ENCODE data around the gene ADGRL3.
"Not testable (repeated sequence)": the region's sequence is repeated elsewhere in the genome, so short reads cannot be mapped to it uniquely, and the experiment has no call there.

Gene ADGRL3

DNA sequence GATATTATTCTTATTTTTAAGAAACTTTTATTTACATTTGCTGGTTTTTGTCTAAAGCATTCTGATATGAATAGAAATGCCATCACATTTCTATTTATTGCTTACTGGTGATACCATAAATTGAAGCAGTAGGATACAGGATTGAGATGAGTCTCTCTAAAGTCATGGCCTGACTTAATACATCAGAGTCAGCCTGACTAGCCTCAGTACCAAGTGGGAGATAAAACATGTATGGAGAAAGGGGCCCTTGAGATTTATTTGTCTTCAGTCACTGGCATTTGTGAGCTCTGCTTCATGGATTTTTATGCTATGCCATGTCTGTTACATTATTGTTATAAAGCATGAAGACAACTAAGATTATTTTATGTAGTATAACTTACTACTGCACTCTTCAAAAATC is 465.5 kb downstream of the ADGRL3 start:
- DNase-seq: no peak

- no peak for DNase-seq
These were observed 466.1 kb downstream of the ADGRL3 start for GRCh38 chr4:61666244-61666643.

DNA sequence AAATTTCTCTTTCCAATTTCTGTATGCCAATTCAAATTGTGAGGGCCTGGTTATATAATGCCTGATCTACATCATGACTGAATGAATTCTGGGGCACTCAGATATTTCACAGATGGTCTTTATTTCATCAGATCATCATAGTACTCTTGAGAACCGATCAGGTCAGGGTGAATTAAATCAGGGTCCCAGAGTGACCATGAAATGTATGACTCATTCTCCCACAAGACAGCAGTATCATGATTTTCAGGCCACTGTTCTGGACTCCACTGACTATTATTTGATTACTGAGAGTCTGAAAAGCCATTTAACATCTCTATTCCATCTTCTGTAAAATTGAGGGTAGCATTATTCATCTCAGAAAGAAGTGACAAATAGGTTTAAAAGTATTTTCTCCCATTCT is 471.5 kb downstream of the ADGRL3 start:
- DNase-seq: no peak

- no peak for DNase-seq
These were observed 475.3 kb downstream of the ADGRL3 start for GRCh38 chr4:61675464-61675863.

DNA sequence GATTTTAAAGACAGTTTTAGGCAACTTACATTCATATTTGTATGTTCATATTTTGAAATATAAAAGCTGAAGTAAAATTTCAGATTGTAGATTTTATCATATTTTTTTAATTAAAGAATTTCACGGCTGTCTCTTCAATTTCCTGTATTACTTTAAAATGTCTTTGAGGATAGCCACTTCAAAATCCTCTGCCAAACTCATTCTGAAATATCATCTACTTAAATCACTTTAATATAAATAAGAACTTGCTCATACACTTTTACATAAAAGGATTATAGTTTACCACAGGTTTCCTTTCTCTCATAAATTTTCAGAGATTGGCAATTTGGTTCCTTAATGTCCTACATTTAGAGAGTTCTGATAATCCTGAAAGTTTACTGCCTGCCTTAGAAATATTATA is 478.2 kb downstream of the ADGRL3 start:
- DNase-seq: no peak

DNA sequence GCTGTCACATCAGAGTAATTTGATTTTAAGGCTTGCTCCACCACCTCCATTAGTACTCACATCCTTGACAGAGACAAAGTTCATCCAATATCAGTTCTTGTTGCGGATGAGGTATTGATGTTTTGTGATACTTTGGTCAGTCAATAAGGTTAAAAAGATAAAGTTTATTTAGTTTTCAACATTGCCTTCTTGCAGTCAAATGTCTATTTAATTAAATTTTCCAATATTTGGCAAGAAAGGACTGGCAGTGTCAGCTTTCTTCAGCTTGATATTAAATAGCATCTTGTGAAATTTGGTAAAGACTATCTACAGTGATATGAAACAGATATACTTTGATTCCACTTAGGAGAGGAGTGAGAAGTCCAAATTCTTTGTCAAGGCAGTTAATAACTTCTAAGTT is 493.4 kb downstream of the ADGRL3 start:
- no peak for DNase-seq

GRCh38 chr4:61714387-61714911 is 514.3 kb downstream of the ADGRL3 start:
- no peak for DNase-seq

- DNase-seq: no peak
These were observed 516.3 kb downstream of the ADGRL3 start for GRCh38 chr4:61716426-61716825.

GRCh38 chr4:61723492-61723891 is 523.4 kb downstream of the ADGRL3 start:
- no peak for DNase-seq

DNA sequence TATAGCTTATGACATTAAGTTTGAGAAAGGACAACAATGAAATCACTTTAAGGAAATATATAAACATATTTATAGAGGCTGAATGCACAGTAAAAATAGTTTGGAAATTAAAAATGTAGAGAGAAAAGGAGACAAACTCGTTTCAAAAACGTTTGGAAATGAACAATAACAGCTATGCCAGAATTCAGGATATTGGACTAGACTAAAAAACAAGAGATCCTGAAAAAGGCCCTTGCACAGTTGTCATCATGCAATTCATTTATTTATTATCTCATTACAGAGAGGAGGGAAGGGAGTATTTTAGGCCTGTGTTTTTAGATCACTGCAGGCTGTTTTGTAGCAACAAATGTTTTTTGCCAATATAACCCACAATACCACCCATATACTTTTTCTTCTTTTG is 527.2 kb downstream of the ADGRL3 start:
- no peak for DNase-seq

GRCh38 chr4:61734409-61734808 is 534.3 kb downstream of the ADGRL3 start:
- no peak for DNase-seq

DNA sequence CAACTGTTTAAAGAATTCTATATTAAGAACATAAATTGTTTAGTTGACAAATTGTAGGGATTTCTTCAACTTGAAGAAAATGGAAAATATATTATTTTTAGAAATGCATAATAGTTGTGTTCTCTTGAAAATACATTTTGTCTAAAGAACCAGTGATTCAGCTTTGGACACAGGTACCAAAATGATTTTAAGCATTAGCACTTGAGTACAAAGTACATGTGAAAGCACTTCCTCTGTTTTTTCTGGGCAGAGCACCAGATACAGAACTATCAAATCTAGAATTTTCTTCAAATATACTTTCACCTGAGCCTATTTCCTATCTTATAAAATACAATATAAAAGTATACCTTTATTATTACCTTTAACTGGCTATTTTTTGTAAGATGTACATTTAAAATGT is 539.8 kb downstream of the ADGRL3 start:
- DNase-seq: no peak

DNA sequence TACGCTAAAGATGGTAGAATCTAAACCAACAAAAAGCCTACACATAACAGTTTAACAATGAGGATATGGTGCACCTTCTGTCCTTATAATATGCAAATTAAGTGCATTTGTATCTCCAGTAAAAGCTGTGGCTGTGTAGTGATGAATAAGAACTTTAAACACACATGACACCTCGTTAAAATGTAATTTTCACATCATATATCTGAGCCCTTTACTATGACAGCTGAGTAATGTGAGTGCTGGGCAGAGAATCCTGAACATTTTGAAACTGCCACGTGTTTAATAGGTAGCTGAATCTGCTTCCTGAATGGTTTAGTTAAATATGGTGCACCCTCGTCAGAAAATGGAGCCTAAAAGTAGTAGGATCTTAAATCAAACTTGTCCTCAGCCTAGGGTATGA is 540.8 kb downstream of the ADGRL3 start:
- DNase-seq: no peak

DNA sequence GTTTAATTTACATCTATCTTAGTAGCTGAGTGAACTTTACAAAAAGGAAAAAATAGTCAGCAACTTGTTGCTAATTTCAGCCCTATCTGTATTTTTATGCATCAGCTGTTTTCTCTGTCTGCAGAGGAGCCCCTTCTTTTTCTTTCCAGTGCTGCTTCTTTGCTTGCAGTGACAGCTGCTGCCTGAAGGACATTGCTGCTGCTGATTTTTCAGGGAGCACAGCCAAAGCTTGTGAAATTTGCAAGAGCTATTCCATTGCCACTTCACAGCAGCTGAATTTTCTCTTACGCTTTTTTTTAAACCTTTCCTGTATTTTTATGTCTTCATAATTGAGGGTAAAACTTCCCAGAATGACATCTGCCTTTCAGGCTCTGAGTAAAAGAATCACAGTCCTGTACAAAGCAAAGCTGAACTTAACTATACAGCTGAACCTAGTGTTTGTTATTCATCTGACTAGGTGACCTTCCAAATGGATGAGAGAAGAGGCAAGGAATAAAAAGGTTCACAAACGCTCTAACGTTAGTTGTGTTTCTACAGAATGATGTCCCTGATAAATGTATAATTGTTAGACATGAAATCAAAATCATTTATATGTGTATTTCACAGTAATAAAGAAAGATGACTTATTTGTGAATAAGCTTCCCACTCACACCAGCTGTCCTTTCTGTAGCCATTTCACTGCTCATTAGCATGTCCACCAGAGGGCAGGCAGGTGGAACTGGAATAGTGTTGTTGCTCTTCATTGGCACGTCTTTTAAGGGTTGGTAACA is 541.4 kb downstream of the ADGRL3 start:
- DNase-seq: no peak

GRCh38 chr4:61750810-61751209 is 550.7 kb downstream of the ADGRL3 start:
- no peak for DNase-seq

GRCh38 chr4:61752617-61753016 is 552.5 kb downstream of the ADGRL3 start:
- DNase-seq: no peak

- no peak for DNase-seq
These were observed 553.6 kb downstream of the ADGRL3 start for GRCh38 chr4:61753739-61754138.

- not testable (repeated sequence) for DNase-seq
These were observed 556.8 kb downstream of the ADGRL3 start for GRCh38 chr4:61756937-61757336.

- not testable (repeated sequence) for DNase-seq
These were observed 557.9 kb downstream of the ADGRL3 start for GRCh38 chr4:61757983-61758382.

DNA sequence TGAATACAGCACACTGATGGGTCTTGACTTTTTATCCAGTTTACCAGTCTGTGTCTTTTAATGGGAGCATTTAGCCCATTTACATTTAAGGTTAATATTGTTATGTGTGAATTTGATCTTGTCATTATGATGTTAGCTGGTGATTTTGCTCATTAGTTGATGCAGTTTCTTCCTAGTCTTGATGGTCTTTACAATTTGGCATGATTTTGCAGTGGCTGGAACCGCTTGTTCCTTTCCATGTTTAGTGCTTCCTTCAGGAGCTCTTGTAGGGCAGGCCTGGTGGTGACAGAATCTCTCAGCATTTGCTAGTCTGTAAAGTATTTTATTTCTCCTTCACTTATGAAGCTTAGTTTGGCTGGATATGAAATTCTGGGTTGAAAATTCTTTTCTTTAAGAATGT is 558.5 kb downstream of the ADGRL3 start:
- DNase-seq: not testable (repeated sequence)

DNA sequence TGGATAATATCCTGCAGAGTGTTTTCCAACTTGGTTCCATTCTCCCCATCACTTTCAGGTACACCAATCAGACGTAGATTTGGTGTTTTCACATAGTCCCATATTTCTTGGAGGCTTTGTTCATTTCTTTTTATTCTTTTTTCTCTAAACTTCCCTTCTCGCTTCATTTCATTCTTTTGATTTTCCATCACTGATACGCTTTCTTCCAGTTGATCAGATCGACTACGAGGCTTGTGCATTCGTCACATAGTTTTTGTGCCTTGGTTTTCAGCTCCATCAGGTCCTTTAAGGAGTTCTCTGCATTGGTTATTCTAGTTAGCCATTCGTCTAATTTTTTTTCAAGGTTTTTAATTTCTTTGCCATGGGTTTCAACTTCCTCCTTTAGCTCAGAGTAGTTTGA is 559.1 kb downstream of the ADGRL3 start:
- not testable (repeated sequence) for DNase-seq

DNA sequence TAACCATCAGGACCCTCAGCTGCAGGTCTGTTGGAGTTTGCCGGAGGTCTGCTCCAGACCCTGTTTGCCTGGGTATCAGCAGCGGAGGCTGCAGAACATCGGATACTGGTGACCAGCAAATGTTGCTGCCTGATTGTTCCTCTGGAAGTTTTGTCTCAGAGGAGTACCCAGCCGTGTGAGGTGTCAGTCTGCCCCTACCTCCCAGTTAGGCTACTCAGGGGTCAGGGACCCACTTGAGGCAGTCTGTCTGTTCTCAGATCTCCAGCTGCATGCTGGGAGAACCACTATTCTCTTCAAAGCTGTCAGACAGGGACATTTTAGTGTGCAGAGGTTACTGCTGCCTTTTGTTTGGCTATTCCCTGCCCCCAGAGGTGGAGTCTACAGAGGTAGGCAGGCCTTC is 559.8 kb downstream of the ADGRL3 start:
- DNase-seq: not testable (repeated sequence)

GRCh38 chr4:61760820-61761219 is 560.7 kb downstream of the ADGRL3 start:
- DNase-seq: no peak

DNA sequence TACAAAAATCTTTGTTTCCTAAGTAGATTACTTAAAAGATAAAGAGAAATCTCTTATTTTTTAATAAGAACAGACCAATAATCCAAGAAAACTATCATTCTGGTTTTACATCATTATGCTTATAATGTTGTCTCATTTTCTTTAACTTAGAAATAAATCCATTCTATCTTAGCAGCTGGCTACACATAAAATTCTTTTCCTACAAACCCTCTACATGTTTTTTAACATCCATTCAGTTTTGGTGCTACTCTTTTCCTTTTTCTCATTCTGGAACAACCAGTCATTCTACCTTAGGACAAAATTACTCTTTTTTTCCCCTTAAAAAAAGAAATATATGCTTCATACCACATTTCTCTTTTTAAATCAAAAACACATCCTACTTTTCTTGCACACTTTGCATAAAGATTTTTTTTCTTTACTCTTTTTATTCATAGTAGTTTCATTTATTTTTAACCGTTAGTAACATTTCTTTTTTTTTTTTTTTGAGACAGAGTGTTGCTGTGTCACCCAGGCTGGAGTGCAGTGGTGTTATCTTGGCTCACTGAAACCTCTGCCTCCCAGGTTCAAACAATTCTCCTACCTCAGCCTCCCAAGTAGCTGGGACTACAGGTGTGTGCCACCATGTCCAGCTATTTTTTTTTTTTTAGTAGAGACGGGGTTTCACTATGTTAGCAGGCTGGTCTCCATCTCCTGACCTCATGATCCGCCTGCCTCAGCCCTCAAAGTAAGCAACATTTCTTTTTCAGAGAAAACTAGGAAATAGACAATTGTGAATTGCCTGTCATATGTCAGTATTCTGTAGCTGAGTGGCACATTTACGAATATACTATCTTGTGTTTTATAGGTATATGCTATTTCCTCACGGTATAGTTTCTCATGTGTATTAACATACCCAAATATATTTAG is 562.8 kb downstream of the ADGRL3 start:
- no peak for DNase-seq

Measured in T-helper 9 cell (primary cell).